DND-41 (cell line): ENCODE data around the gene DCUN1D2.

Experiments
- ATAC-seq: fragments of 200-7000 bp; cut with Tn5 transposase; 3 replicates; pipeline ENCODE4 v1.9.1; 2021; ENCODE audit warnings: low read depth; ENCODE audit not compliant: insufficient read depth
- DNase-seq: peaks from one replicate; pipeline ENCODE4 v3.0.0-alpha.2; 2020
- H2AFZ ChIP-seq: 2 replicates; pipeline ENCODE4 v1.6.0; 2012; ENCODE audit warnings: low read depth, low read length
- H3K27ac ChIP-seq: 2 replicates; pipeline ENCODE4 v1.5.1; 2012; ENCODE audit warnings: low read length, inconsistent platforms
- H3K27me3 ChIP-seq: fragments of 200-600 bp; sonication (generic); 2 replicates; pipeline ENCODE4 v1.6.0; 2012; ENCODE audit warnings: low read length, mild to moderate bottlenecking, inconsistent platforms; ENCODE audit not compliant: insufficient read depth, poor library complexity
- H3K36me3 ChIP-seq: 2 replicates; pipeline ENCODE4 v1.5.1; 2012; ENCODE audit warnings: low read length, inconsistent platforms; ENCODE audit not compliant: insufficient read depth
- H3K4me1 ChIP-seq: 2 replicates; pipeline ENCODE4 v1.5.1; 2012; ENCODE audit warnings: mild to moderate bottlenecking, low read length; ENCODE audit not compliant: insufficient read depth
- H3K4me2 ChIP-seq: 2 replicates; pipeline ENCODE4 v1.6.0; 2012; ENCODE audit warnings: mild to moderate bottlenecking, moderate library complexity, low read length, inconsistent platforms; ENCODE audit not compliant: insufficient read depth
- H3K4me3 ChIP-seq, 2 experiments: fragments of 200-600 bp in 1 of 2; shearing (Covaris generic) in 1 of 2; 2 replicates each; pipeline ENCODE4 v1.5.1; 2012 to 2016; ENCODE audit warnings: inconsistent platforms in 2 of 2, low read length in 2 of 2, mild to moderate bottlenecking in 2 of 2, low read depth in 1 of 2, moderate library complexity in 1 of 2
- H3K79me2 ChIP-seq: 2 replicates; pipeline ENCODE4 v1.6.0; 2012; ENCODE audit warnings: low read length, inconsistent platforms; ENCODE audit not compliant: insufficient read depth
- H3K9ac ChIP-seq: 2 replicates; pipeline ENCODE4 v1.6.0; 2012; ENCODE audit warnings: low read depth, mild to moderate bottlenecking, inconsistent platforms, low read length, moderate library complexity
- H3K9me3 ChIP-seq: 2 replicates; pipeline ENCODE4 v1.5.1; 2012; ENCODE audit warnings: low read length, moderate library complexity, mild to moderate bottlenecking, inconsistent platforms; ENCODE audit not compliant: insufficient read depth, severe bottlenecking
- H4K20me1 ChIP-seq: 2 replicates; pipeline ENCODE4 v1.6.0; 2012; ENCODE audit warnings: low read length; ENCODE audit not compliant: insufficient read depth
- EZH2 ChIP-seq: IDR thresholded peaks from 3 replicates; pipeline ENCODE4 v1.6.1; 2012; ENCODE audit warnings: borderline replicate concordance, low read depth, mild to moderate bottlenecking, moderate library complexity, low read length, inconsistent platforms; ENCODE audit not compliant: severe bottlenecking
- TF ChIP-seq, protein P1 (sequence below): IDR thresholded peaks from 2 replicates; pipeline ENCODE4 v1.5.1; 2012; ENCODE audit warnings: borderline replicate concordance, low read length, moderate library complexity, mild to moderate bottlenecking; ENCODE audit not compliant: poor library complexity, severe bottlenecking; ENCODE audit errors: extremely low read depth

DCUN1D2 gene

DNA sequence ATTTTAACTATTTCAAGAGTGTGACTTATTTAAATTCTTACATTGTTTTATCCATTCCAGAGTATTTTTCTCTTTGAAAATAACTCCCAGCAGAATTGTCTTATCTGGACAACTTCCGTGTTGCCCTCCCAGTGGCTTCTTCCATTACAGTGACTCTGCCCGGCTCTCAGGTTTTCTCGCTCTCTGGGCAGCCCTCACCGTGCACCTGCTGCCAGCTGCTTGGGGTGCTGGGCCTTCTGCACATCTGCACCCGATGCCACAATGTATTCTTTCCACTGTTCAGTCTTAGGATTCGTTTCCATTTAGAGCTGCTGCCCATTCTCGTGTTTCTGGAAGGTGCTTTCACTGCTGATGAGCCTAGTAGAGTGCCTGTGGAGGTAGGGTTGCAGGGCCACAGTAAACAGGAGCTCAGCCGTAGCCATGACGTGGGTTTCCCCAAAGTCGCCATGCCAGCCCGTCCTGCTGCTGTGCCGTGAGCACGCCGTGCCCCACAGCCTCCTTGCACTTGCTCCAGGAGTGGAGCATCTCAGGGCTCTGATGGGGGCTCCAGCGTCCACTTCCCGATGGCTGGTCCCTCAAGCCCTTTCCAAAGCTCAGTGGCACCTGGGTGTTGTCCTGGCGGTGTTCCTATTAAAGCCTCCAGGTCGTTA lies 46.1 kb upstream of the DCUN1D2 start:
- Histone ChIP-seq H3K36me3 (peaks cover 28% of the 10 kb centered on the region), H3K4me1 (no peaks in the 10 kb centered on the region), H4K20me1 (0 out of 2 replicates have a peak, but pooled peaks cover 3% of the 10 kb centered on the region), H3K27ac (no peak overlapping the region), H3K9ac (no peak overlapping the region), H3K4me2 (no peak overlapping the region), H3K27me3 (no peaks in the 10 kb centered on the region), H3K79me2 (0 out of 2 replicates have a peak, but pooled peaks cover 1% of the 10 kb centered on the region), H3K4me3 (no peak overlapping the region), H3K9me3 (no peaks in the 10 kb centered on the region), H2AFZ (no peak overlapping the region)
- TF ChIP-seq, protein P1, sequence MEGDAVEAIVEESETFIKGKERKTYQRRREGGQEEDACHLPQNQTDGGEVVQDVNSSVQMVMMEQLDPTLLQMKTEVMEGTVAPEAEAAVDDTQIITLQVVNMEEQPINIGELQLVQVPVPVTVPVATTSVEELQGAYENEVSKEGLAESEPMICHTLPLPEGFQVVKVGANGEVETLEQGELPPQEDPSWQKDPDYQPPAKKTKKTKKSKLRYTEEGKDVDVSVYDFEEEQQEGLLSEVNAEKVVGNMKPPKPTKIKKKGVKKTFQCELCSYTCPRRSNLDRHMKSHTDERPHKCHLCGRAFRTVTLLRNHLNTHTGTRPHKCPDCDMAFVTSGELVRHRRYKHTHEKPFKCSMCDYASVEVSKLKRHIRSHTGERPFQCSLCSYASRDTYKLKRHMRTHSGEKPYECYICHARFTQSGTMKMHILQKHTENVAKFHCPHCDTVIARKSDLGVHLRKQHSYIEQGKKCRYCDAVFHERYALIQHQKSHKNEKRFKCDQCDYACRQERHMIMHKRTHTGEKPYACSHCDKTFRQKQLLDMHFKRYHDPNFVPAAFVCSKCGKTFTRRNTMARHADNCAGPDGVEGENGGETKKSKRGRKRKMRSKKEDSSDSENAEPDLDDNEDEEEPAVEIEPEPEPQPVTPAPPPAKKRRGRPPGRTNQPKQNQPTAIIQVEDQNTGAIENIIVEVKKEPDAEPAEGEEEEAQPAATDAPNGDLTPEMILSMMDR = no peak
- TF ChIP-seq EZH2 = no peak
- ATAC-seq (no peak), DNase-seq (no peak)

DNA sequence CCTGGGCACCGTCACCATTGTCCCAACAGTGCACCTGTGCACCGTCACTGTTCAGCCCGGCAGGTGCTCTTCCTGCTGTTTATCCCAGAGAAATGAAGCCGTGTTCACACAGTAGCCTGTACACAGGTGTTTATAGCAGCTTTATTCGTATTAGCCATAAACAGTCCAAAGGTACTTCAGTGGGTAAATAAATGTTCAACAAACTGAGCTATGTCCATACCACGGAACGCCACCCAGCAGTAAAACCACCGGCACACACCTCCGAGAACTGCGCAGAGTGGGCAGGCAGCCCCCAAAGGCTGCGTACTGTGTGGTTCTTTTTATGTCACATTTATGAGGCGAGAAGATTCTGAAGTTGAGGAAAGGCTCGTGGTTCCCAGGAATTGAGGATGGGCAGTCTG lies 44.9 kb upstream of the DCUN1D2 start:
- H3K36me3 ChIP-seq = peaks cover 26% of the 10 kb centered on the region
- H3K4me1 ChIP-seq = no peaks in the 10 kb centered on the region
- ATAC-seq = no peak

DNA sequence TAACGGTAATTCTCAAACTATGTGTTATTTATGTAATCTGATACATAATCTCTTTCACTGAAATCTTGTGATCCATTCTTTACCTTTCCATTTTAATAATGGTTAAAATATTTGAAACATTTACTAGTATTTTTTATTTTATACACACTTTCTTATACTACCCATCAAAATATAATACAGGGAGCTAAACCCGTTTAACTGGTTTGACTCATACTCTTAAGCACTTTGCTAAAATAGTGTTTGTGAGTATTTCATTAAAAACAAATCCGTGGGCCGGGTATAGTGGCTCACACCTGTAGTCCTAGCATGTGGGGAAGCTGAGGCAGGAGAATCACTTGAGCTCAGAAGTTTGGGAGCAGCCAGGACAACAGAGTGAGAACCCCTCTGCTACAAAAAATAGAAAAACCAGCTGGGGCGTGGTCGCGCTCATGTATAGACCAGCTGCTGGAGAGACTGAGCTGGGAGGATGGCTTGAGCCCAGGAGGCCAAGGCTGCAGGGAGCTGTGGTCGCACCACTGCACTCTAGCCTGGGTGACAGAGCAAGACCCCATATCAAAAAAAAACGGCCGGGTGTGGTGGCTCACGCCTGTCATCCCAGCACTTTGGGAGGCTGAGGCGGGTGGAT lies 43.8 kb upstream of the DCUN1D2 start:
- Histone ChIP-seq H3K79me2 (no peaks in the 10 kb centered on the region), H2AFZ (no peak overlapping the region), H3K4me1 (no peaks in the 10 kb centered on the region), H3K9me3 (no peaks in the 10 kb centered on the region), H3K4me3 (no peak overlapping the region), H3K27me3 (no peaks in the 10 kb centered on the region), H3K27ac (no peak overlapping the region), H3K4me2 (no peak overlapping the region), H4K20me1 (0 out of 2 replicates have a peak, but pooled peaks cover 3% of the 10 kb centered on the region), H3K36me3 (peaks cover 23% of the 10 kb centered on the region), H3K9ac (no peak overlapping the region)
- no peak for TF ChIP-seq EZH2
- TF ChIP-seq, protein P1 = no peak
- ATAC-seq = no peak
- no peak for DNase-seq

More for the DNA sequence above, 44.9 kb upstream of the DCUN1D2 start:
- no peak overlapping the region for H3K27ac ChIP-seq
- no peak overlapping the region for H2AFZ ChIP-seq
- no peaks in the 10 kb centered on the region for H3K9me3 ChIP-seq
- H3K4me3 ChIP-seq = no peak overlapping the region
- no peaks in the 10 kb centered on the region for H3K27me3 ChIP-seq
- DNase-seq = no peak
- H4K20me1 ChIP-seq = 0 out of 2 replicates have a peak, but pooled peaks cover 3% of the 10 kb centered on the region
- H3K79me2 ChIP-seq = 0 out of 2 replicates have a peak, but pooled peaks cover 1% of the 10 kb centered on the region
- H3K9ac ChIP-seq = no peak overlapping the region
- TF ChIP-seq EZH2 = no peak
- TF ChIP-seq, protein P1 = no peak
- H3K4me2 ChIP-seq = no peak overlapping the region
